ENCODE results near the gene GCN1. TPM values are rescaled to one million over a fixed set of nuclear protein-coding genes. Genes with fewer than 3 reads are reported as not detected.

Gene GCN1
- polyA plus RNA-seq, 1 donor (not counting 4 experiments of a cell fraction or from before 2014, with no cell fraction given), result 34.1 TPM

GRCh38 chr12:120099738-120100137 lies 94.8 kb downstream of the GCN1 start:
- dilution Hi-C loops (cut with MboI; ENCODE audit: extremely low pct_ligation_motif_present, low sequenced_read_pairs), result no loop called here
- peaks cover 24% of the 10 kb centered on the region for H4K20me1 ChIP-seq (ENCODE audit: control insufficient read depth, extremely low read depth, insufficient read depth, low read length)
- H3K4me1 ChIP-seq (ENCODE audit: control insufficient read depth, extremely low read depth, insufficient read depth, low read length), result peaks cover 26% of the 10 kb centered on the region
- peaks cover 37 to 48% of the 10 kb centered on the region in 2 experiments for H3K36me3 ChIP-seq (ENCODE audit: control insufficient read depth in 2 of 2, extremely low read depth in 1 of 2, insufficient read depth in 2 of 2, low read length in 2 of 2)
- H3K79me2 ChIP-seq (ENCODE audit: control insufficient read depth, insufficient read depth, low read length), result peaks cover 53% of the 10 kb centered on the region
- H2AFZ ChIP-seq (ENCODE audit: control insufficient read depth, low read length), result no peak overlapping the region
- peaks cover 2% of the 10 kb centered on the region for H3K9me1 ChIP-seq (ENCODE audit: control insufficient read depth, extremely low read depth, insufficient read depth, low read length)
- H3K27ac ChIP-seq (ENCODE audit: control insufficient read depth, insufficient read depth, low read length), result no peak overlapping the region
- FAIRE-seq, result no peak
- H3K27me3 ChIP-seq (ENCODE audit: control insufficient read depth, extremely low read depth, insufficient read depth, low read length), result no peaks in the 10 kb centered on the region
- H3K4me3 ChIP-seq (ENCODE audit: control insufficient read depth in 2 of 3, extremely low read depth in 1 of 3, insufficient read depth in 2 of 3, low read depth in 1 of 3, low read length in 3 of 3), result no peak overlapping the region
- no peak for DNase-seq (ENCODE audit: low read depth, low spot score)
- H3K4me2 ChIP-seq (ENCODE audit: control insufficient read depth, extremely low read depth, insufficient read depth, low read depth, low read length), result no peak overlapping the region
- TF ChIP-seq CTCF (optimal IDR thresholded peaks at IDR 0.05 in 1 of 3, IDR thresholded peaks at IDR 0.05 in 1 of 3, conservative IDR thresholded peaks at IDR 0.05 in 1 of 3; ENCODE audit: extremely low read depth in 1 of 3, insufficient read depth in 2 of 3, low read length in 3 of 3), result no peak
- no peak for TF ChIP-seq EZH2 (IDR thresholded peaks at IDR 0.05; ENCODE audit: low read length)
- H3K9ac ChIP-seq (ENCODE audit: control insufficient read depth, extremely low read depth, insufficient read depth, low read length), result no peak overlapping the region
- H3K9me3 ChIP-seq (ENCODE audit: control insufficient read depth, low read depth, low read length), result no peaks in the 10 kb centered on the region

GRCh38 chr12:120098756-120099470 lies 95.6 kb downstream of the GCN1 start:
- no peak overlapping the region for H3K27ac ChIP-seq (ENCODE audit: control insufficient read depth, insufficient read depth, low read length)
- TF ChIP-seq EZH2 (IDR thresholded peaks at IDR 0.05; ENCODE audit: low read length), result no peak
- H3K9me3 ChIP-seq (ENCODE audit: control insufficient read depth, low read depth, low read length), result no peaks in the 10 kb centered on the region
- dilution Hi-C loops (cut with MboI; ENCODE audit: extremely low pct_ligation_motif_present, low sequenced_read_pairs), result no loop called here
- H3K79me2 ChIP-seq (ENCODE audit: control insufficient read depth, insufficient read depth, low read length), result peaks cover 47% of the 10 kb centered on the region
- no peak overlapping the region for H3K9ac ChIP-seq (ENCODE audit: control insufficient read depth, extremely low read depth, insufficient read depth, low read length)
- no peak overlapping the region for H3K4me2 ChIP-seq (ENCODE audit: control insufficient read depth, extremely low read depth, insufficient read depth, low read depth, low read length)
- no peak overlapping the region for H2AFZ ChIP-seq (ENCODE audit: control insufficient read depth, low read length)
- peaks cover 26% of the 10 kb centered on the region for H4K20me1 ChIP-seq (ENCODE audit: control insufficient read depth, extremely low read depth, insufficient read depth, low read length)
- H3K9me1 ChIP-seq (ENCODE audit: control insufficient read depth, extremely low read depth, insufficient read depth, low read length), result peaks cover 2% of the 10 kb centered on the region
- H3K4me1 ChIP-seq (ENCODE audit: control insufficient read depth, extremely low read depth, insufficient read depth, low read length), result peaks cover 26% of the 10 kb centered on the region
- no peak for DNase-seq (ENCODE audit: low read depth, low spot score)
- peaks cover 37 to 47% of the 10 kb centered on the region in 2 experiments for H3K36me3 ChIP-seq (ENCODE audit: control insufficient read depth in 2 of 2, extremely low read depth in 1 of 2, insufficient read depth in 2 of 2, low read length in 2 of 2)
- H3K4me3 ChIP-seq (ENCODE audit: control insufficient read depth in 2 of 3, extremely low read depth in 1 of 3, insufficient read depth in 2 of 3, low read depth in 1 of 3, low read length in 3 of 3), result no peak overlapping the region
- H3K27me3 ChIP-seq (ENCODE audit: control insufficient read depth, extremely low read depth, insufficient read depth, low read length), result no peaks in the 10 kb centered on the region
- no peak for FAIRE-seq
